ENCODE measurements around the gene SRRM4. TPM values are rescaled to one million over a fixed set of nuclear protein-coding genes. Genes with fewer than 3 reads are reported as not detected.

SRRM4 gene
- total RNA-seq, 2 experiments from 2014 or later, result not detected

GRCh38 chr12:119129827-119130434 lies 148.6 kb downstream of the SRRM4 start:
- no peak overlapping the region for H3K27ac Mint-ChIP-seq
- CTCF ChIA-PET, result no interaction called here
- no peak for ATAC-seq
- peaks cover 10% of the 10 kb centered on the region for H3K9me3 Mint-ChIP-seq (ENCODE audit: low read depth)
- no peak overlapping the region for H3K4me3 Mint-ChIP-seq
- H3K4me1 Mint-ChIP-seq, result no peaks in the 10 kb centered on the region
- H3K36me3 Mint-ChIP-seq, result no peaks in the 10 kb centered on the region
- H3K27me3 Mint-ChIP-seq, result no peaks in the 10 kb centered on the region
- no peak for DNase-seq

GRCh38 chr12:119130523-119130922 lies 149.2 kb downstream of the SRRM4 start:
- Mint-ChIP-seq H3K36me3 (no peaks in the 10 kb centered on the region), H3K4me1 (no peaks in the 10 kb centered on the region), H3K27me3 (no peaks in the 10 kb centered on the region), H3K9me3 (ENCODE audit: low read depth) (peaks cover 7% of the 10 kb centered on the region), H3K27ac (no peak overlapping the region), H3K4me3 (no peak overlapping the region)
- CTCF ChIA-PET, result no interaction called here
- DNase-seq (no peak), ATAC-seq (no peak)

GRCh38 chr12:119134284-119135072 lies 153.1 kb downstream of the SRRM4 start:
- H3K4me3 Mint-ChIP-seq, result no peak overlapping the region
- ATAC-seq (no peak), DNase-seq (no peak)
- no peaks in the 10 kb centered on the region for H3K36me3 Mint-ChIP-seq
- no peak overlapping the region for H3K27ac Mint-ChIP-seq
- CTCF ChIA-PET, result no interaction called here
- no peaks in the 10 kb centered on the region for H3K27me3 Mint-ChIP-seq
- H3K9me3 Mint-ChIP-seq (ENCODE audit: low read depth), result peaks cover 11% of the 10 kb centered on the region
- no peaks in the 10 kb centered on the region for H3K4me1 Mint-ChIP-seq

GRCh38 chr12:119136811-119137410 lies 155.6 kb downstream of the SRRM4 start:
- Mint-ChIP-seq H3K4me1 (no peaks in the 10 kb centered on the region), H3K4me3 (no peak overlapping the region), H3K27me3 (no peaks in the 10 kb centered on the region), H3K36me3 (no peaks in the 10 kb centered on the region), H3K9me3 (ENCODE audit: low read depth) (peaks cover 4% of the 10 kb centered on the region), H3K27ac (no peak overlapping the region)
- ATAC-seq (no peak), DNase-seq (no peak)
- CTCF ChIA-PET, result no interaction called here

GRCh38 chr12:119139448-119139847 lies 158.1 kb downstream of the SRRM4 start:
- Mint-ChIP-seq H3K9me3 (ENCODE audit: low read depth) (peaks cover 4% of the 10 kb centered on the region), H3K27ac (no peak overlapping the region), H3K36me3 (no peaks in the 10 kb centered on the region), H3K4me3 (no peak overlapping the region), H3K27me3 (no peaks in the 10 kb centered on the region), H3K4me1 (no peaks in the 10 kb centered on the region)
- ATAC-seq, result no peak
- CTCF ChIA-PET, result no interaction called here
- no peak for DNase-seq

- H3K36me3 Mint-ChIP-seq, result no peaks in the 10 kb centered on the region
- no peak for DNase-seq
- H3K9me3 Mint-ChIP-seq (ENCODE audit: low read depth), result no peaks in the 10 kb centered on the region
- no peak overlapping the region for H3K27ac Mint-ChIP-seq
- no peaks in the 10 kb centered on the region for H3K4me1 Mint-ChIP-seq
- CTCF ChIA-PET, result no interaction called here
- no peaks in the 10 kb centered on the region for H3K27me3 Mint-ChIP-seq
- ATAC-seq, result no peak
- H3K4me3 Mint-ChIP-seq, result no peak overlapping the region
Observed at GRCh38 chr12:119145367-119145766, 164.0 kb downstream of the SRRM4 start.

- Mint-ChIP-seq H3K27me3 (peaks cover under 1% of the 10 kb centered on the region), H3K27ac (no peak overlapping the region), H3K36me3 (no peaks in the 10 kb centered on the region), H3K9me3 (ENCODE audit: low read depth) (peaks cover 3% of the 10 kb centered on the region), H3K4me1 (no peaks in the 10 kb centered on the region), H3K4me3 (no peak overlapping the region)
- CTCF ChIA-PET, result no interaction called here
- ATAC-seq, result no peak
- no peak for DNase-seq
Observed at GRCh38 chr12:119147847-119148448, 166.6 kb downstream of the SRRM4 start.

- no peaks in the 10 kb centered on the region for H3K4me1 Mint-ChIP-seq
- ATAC-seq (no peak), DNase-seq (no peak)
- H3K9me3 Mint-ChIP-seq (ENCODE audit: low read depth), result peaks cover 3% of the 10 kb centered on the region
- CTCF ChIA-PET, result no interaction called here
- H3K27me3 Mint-ChIP-seq, result peaks cover 3% of the 10 kb centered on the region
- no peak overlapping the region for H3K27ac Mint-ChIP-seq
- no peak overlapping the region for H3K4me3 Mint-ChIP-seq
- H3K36me3 Mint-ChIP-seq, result no peaks in the 10 kb centered on the region
Observed at GRCh38 chr12:119149270-119149669, 167.9 kb downstream of the SRRM4 start.

- H3K9me3 Mint-ChIP-seq (ENCODE audit: low read depth), result peaks cover 3% of the 10 kb centered on the region
- no peaks in the 10 kb centered on the region for H3K4me1 Mint-ChIP-seq
- H3K36me3 Mint-ChIP-seq, result no peaks in the 10 kb centered on the region
- CTCF ChIA-PET, result no interaction called here
- ATAC-seq, result no peak
- H3K27ac Mint-ChIP-seq, result no peak overlapping the region
- H3K27me3 Mint-ChIP-seq, result peaks cover 3% of the 10 kb centered on the region
- DNase-seq, result no peak
- no peak overlapping the region for H3K4me3 Mint-ChIP-seq
Observed at GRCh38 chr12:119151445-119152026, 170.2 kb downstream of the SRRM4 start.

- no peak for ATAC-seq
Observed at GRCh38 chr12:119153477-119154434, 172.4 kb downstream of the SRRM4 start.

GRCh38 chr12:119154435-119154818 lies 173.1 kb downstream of the SRRM4 start:
- Mint-ChIP-seq H3K4me3 (no peak overlapping the region), H3K27ac (no peak overlapping the region), H3K27me3 (peaks cover 3% of the 10 kb centered on the region), H3K9me3 (ENCODE audit: low read depth) (peaks cover 3% of the 10 kb centered on the region), H3K4me1 (no peaks in the 10 kb centered on the region), H3K36me3 (no peaks in the 10 kb centered on the region)
- ATAC-seq (no peak), DNase-seq (no peak)
- CTCF ChIA-PET, result no interaction called here

More at GRCh38 chr12:119153477-119154434, 172.4 kb downstream of the SRRM4 start:
- Mint-ChIP-seq H3K4me3 (no peak overlapping the region), H3K27me3 (peaks cover 3% of the 10 kb centered on the region), H3K36me3 (no peaks in the 10 kb centered on the region), H3K27ac (no peak overlapping the region), H3K4me1 (no peaks in the 10 kb centered on the region), H3K9me3 (ENCODE audit: low read depth) (peaks cover 3% of the 10 kb centered on the region)
- CTCF ChIA-PET, result no interaction called here
- DNase-seq, result no peak

GRCh38 chr12:119156401-119157044 lies 175.2 kb downstream of the SRRM4 start:
- H3K27me3 Mint-ChIP-seq, result peaks cover 3% of the 10 kb centered on the region
- DNase-seq, result no peak
- no peak for ATAC-seq
- H3K4me3 Mint-ChIP-seq, result no peak overlapping the region
- no peaks in the 10 kb centered on the region for H3K4me1 Mint-ChIP-seq
- peaks cover 3% of the 10 kb centered on the region for H3K9me3 Mint-ChIP-seq (ENCODE audit: low read depth)
- CTCF ChIA-PET, result no interaction called here
- no peaks in the 10 kb centered on the region for H3K36me3 Mint-ChIP-seq
- no peak overlapping the region for H3K27ac Mint-ChIP-seq
